Hepatocyte (in vitro differentiated cells): ENCODE measurements around the gene BRINP3. TPM values are rescaled to one million over a fixed set of nuclear protein-coding genes. Genes with fewer than 3 reads are reported as not detected.

Experiments used
- DNase-seq: peaks from one replicate; pipeline ENCODE4 v3.0.0-alpha.2; 2016; ENCODE audit warnings: low spot score
- H2AFZ ChIP-seq: fragments of 200-600 bp; sonication (generic); 2 replicates; pipeline ENCODE4 v1.6.0; 2016; ENCODE audit warnings: antibody characterized with exemption, mild to moderate bottlenecking
- H3K27ac ChIP-seq: fragments of 200-600 bp; sonication (generic); 2 replicates; pipeline ENCODE4 v1.5.1; 2016; ENCODE audit warnings: mild to moderate bottlenecking
- H3K27me3 ChIP-seq: fragments of 200-600 bp; sonication (generic); 2 replicates; pipeline ENCODE4 v1.6.1; 2016
- H3K36me3 ChIP-seq: fragments of 200-600 bp; sonication (generic); replicated peaks from 2 replicates; pipeline ENCODE4 v1.5.1; 2016; ENCODE audit warnings: low read depth; ENCODE audit not compliant: insufficient read depth
- H3K4me1 ChIP-seq: fragments of 200-600 bp; sonication (generic); 2 replicates; pipeline ENCODE4 v1.5.1; 2016; ENCODE audit warnings: mild to moderate bottlenecking, moderate library complexity; ENCODE audit not compliant: insufficient read depth
- H3K4me2 ChIP-seq: fragments of 200-600 bp; sonication (generic); 2 replicates; pipeline ENCODE4 v1.6.0; 2016
- H3K4me3 ChIP-seq: fragments of 200-600 bp; sonication (generic); 2 replicates; pipeline ENCODE4 v1.5.1; 2016; ENCODE audit warnings: mild to moderate bottlenecking
- H3K79me2 ChIP-seq: fragments of 200-600 bp; sonication (generic); 2 replicates; pipeline ENCODE4 v1.6.0; 2017; ENCODE audit warnings: mild to moderate bottlenecking
- H3K9me2 ChIP-seq: fragments of 200-600 bp; sonication (generic); replicated peaks from 2 replicates; pipeline ENCODE4 v1.6.0; 2017; ENCODE audit warnings: mild to moderate bottlenecking; ENCODE audit not compliant: insufficient read depth
- H3K9me3 ChIP-seq: fragments of 200-600 bp; sonication (generic); 2 replicates; pipeline ENCODE4 v1.5.1; 2016; ENCODE audit warnings: low read depth, mild to moderate bottlenecking
- H4K20me1 ChIP-seq: fragments of 200-600 bp; sonication (generic); 2 replicates; pipeline ENCODE4 v1.6.0; 2016; ENCODE audit warnings: mild to moderate bottlenecking; ENCODE audit not compliant: insufficient read depth, poor library complexity, severe bottlenecking
- CTCF ChIP-seq: fragments of 200-600 bp; sonication (generic); IDR thresholded peaks from 2 replicates; pipeline ENCODE4 v1.5.1; 2016; ENCODE audit warnings: antibody characterized with exemption, mild to moderate bottlenecking; ENCODE audit not compliant: poor library complexity
- EZH2 ChIP-seq: fragments of 200-600 bp; sonication (generic); IDR thresholded peaks from 2 replicates; pipeline ENCODE4 v1.6.1; 2016; ENCODE audit warnings: antibody characterized with exemption, mild to moderate bottlenecking, borderline replicate concordance
- EZH2phosphoT487 ChIP-seq: fragments of 200-600 bp; sonication (generic); IDR thresholded peaks from one replicate; pipeline ENCODE4 v1.6.1; 2018; ENCODE audit warnings: antibody characterized with exemption, mild to moderate bottlenecking, low read depth, moderate library complexity; ENCODE audit not compliant: unreplicated experiment, severe bottlenecking
- WGBS: methylation state at CpG from one replicate; pipeline ENCODE4 v1.1.6; 2016; ENCODE audit warnings: low lambda C conversion rate; ENCODE audit errors: missing lambda C conversion rate; 5-methylcytosine and 5-hydroxymethylcytosine counted together
- polyA plus RNA-seq: library from polyadenylated mRNA; unstranded; fragments of >200 nt; fragmentation: Nextera tagmentation; extraction: Ambion mirVana; gene quantifications from 2 replicates; pipeline ENCODE4 v1.2.1, GENCODE V29; 2016
- total RNA-seq: library from RNA; depleted of rRNA; stranded (reverse); fragments of >200 nt; gene quantifications from 2 replicates; pipeline ENCODE4 v1.2.3, GENCODE V29; 2014

BRINP3 gene
- total and polyA plus RNA-seq, 2 experiments from 2014 or later, result 15.3 to 37.9 TPM

GRCh38 chr1:190320952-190321351, 156.7 kb downstream of the BRINP3 start:
- no peak overlapping the region for H3K27ac ChIP-seq
- no peaks in the 10 kb centered on the region for H3K9me3 ChIP-seq
- no peaks in the 10 kb centered on the region for H3K36me3 ChIP-seq
- no peaks in the 10 kb centered on the region for H3K27me3 ChIP-seq
- peak; percentile 18 for DNase-seq
- no peak overlapping the region for H2AFZ ChIP-seq
- no peaks in the 10 kb centered on the region for H4K20me1 ChIP-seq
- WGBS, result 70% methylated on average over 3 of the region's 3 CpGs
- H3K4me2 ChIP-seq, result no peak overlapping the region
- no peak overlapping the region for H3K4me3 ChIP-seq
- H3K4me1 ChIP-seq, result no peaks in the 10 kb centered on the region
- no peaks in the 10 kb centered on the region for H3K9me2 ChIP-seq
- no peaks in the 10 kb centered on the region for H3K79me2 ChIP-seq
- TF ChIP-seq CTCF (peak; percentile 48), EZH2phosphoT487 (no peak), EZH2 (no peak)

GRCh38 chr1:190312763-190313162, 164.9 kb downstream of the BRINP3 start:
- H3K79me2 ChIP-seq, result no peaks in the 10 kb centered on the region
- DNase-seq, result no peak
- no peaks in the 10 kb centered on the region for H3K27me3 ChIP-seq
- no peaks in the 10 kb centered on the region for H3K36me3 ChIP-seq
- no peak overlapping the region for H2AFZ ChIP-seq
- H3K4me3 ChIP-seq, result no peak overlapping the region
- no peak for TF ChIP-seq EZH2phosphoT487
- TF ChIP-seq EZH2, result no peak
- TF ChIP-seq CTCF, result no peak
- no peak overlapping the region for H3K27ac ChIP-seq
- H3K9me2 ChIP-seq, result no peaks in the 10 kb centered on the region
- WGBS, result 81% methylated on average over 1 of the region's 1 CpG
- H3K9me3 ChIP-seq, result no peaks in the 10 kb centered on the region
- no peak overlapping the region for H3K4me2 ChIP-seq
- H3K4me1 ChIP-seq, result no peaks in the 10 kb centered on the region
- H4K20me1 ChIP-seq, result no peaks in the 10 kb centered on the region

GRCh38 chr1:190303501-190303900, 174.2 kb downstream of the BRINP3 start:
- no peak overlapping the region for H3K27ac ChIP-seq
- no peaks in the 10 kb centered on the region for H4K20me1 ChIP-seq

GRCh38 chr1:190296453-190296852, 181.2 kb downstream of the BRINP3 start:
- 45% methylated on average over 2 of the region's 2 CpGs for WGBS
- Histone ChIP-seq H3K9me3 (no peaks in the 10 kb centered on the region), H3K27ac (no peak overlapping the region), H3K27me3 (no peaks in the 10 kb centered on the region), H3K4me3 (no peak overlapping the region), H4K20me1 (no peaks in the 10 kb centered on the region), H3K36me3 (no peaks in the 10 kb centered on the region), H3K4me1 (no peaks in the 10 kb centered on the region), H2AFZ (no peak overlapping the region), H3K79me2 (no peaks in the 10 kb centered on the region), H3K9me2 (no peaks in the 10 kb centered on the region), H3K4me2 (no peak overlapping the region)
- no peak for TF ChIP-seq EZH2phosphoT487
- TF ChIP-seq CTCF, result no peak
- TF ChIP-seq EZH2, result no peak
- DNase-seq, result no peak

More at GRCh38 chr1:190303501-190303900, 174.2 kb downstream of the BRINP3 start:
- Histone ChIP-seq H3K36me3 (no peaks in the 10 kb centered on the region), H3K4me1 (no peaks in the 10 kb centered on the region), H3K79me2 (no peaks in the 10 kb centered on the region), H3K9me2 (no peaks in the 10 kb centered on the region), H3K4me2 (no peak overlapping the region), H2AFZ (no peak overlapping the region), H3K27me3 (no peaks in the 10 kb centered on the region), H3K9me3 (no peaks in the 10 kb centered on the region), H3K4me3 (no peak overlapping the region)
- TF ChIP-seq EZH2, result no peak
- no peak for TF ChIP-seq EZH2phosphoT487
- no peak for DNase-seq
